ENCODE data around the gene GPC6.

The GPC6 gene

DNA sequence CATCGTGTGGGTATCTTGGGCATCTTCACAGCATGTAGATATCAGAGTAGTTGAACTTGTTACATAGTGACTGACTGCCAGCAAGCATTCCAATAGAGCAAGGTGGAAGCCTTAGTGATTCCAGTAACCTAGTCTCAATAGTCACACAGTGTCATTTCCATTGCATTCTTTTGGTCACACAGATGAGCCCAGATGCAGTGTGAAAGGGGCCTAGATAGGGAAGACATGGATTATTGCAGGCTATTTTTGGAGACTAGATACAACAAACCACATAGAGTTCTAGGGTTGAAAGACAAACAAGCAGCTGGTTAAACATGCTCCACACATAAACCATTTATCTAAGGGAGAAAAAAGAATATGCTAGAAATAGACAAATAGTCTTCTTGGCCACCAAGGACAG, 699.4 kb downstream of the GPC6 start:
- no peak overlapping the region for H3K4me3 ChIP-seq (ENCODE audit: control insufficient read depth, low read depth, low read length)
- TF ChIP-seq, protein P1, sequence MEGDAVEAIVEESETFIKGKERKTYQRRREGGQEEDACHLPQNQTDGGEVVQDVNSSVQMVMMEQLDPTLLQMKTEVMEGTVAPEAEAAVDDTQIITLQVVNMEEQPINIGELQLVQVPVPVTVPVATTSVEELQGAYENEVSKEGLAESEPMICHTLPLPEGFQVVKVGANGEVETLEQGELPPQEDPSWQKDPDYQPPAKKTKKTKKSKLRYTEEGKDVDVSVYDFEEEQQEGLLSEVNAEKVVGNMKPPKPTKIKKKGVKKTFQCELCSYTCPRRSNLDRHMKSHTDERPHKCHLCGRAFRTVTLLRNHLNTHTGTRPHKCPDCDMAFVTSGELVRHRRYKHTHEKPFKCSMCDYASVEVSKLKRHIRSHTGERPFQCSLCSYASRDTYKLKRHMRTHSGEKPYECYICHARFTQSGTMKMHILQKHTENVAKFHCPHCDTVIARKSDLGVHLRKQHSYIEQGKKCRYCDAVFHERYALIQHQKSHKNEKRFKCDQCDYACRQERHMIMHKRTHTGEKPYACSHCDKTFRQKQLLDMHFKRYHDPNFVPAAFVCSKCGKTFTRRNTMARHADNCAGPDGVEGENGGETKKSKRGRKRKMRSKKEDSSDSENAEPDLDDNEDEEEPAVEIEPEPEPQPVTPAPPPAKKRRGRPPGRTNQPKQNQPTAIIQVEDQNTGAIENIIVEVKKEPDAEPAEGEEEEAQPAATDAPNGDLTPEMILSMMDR (IDR thresholded peaks at IDR 0.05; ENCODE audit: control insufficient read depth, insufficient read depth, low read depth, low read length, missing control alignments) = no peak
- no peak for DNase-seq (ENCODE audit: low read depth)

DNA sequence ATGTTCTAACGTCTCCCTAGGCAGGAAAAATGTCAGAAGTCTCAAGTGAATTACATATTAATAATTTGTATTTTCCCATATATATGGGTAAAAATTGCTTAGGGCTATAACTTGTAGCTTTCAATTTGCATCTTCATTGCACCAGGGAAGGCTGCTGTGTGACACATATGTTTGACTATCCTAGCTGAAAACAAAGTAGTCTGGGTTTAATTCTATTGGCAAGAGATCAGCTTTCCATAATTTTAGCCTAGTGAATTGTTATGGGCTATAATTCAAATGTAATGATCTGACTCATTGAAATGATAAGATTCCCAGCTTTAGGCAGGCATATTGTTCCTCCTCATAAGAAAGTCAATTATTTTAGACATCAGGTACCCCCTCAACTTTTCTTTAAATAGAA, 699.8 kb downstream of the GPC6 start:
- TF ChIP-seq, protein P1 (IDR thresholded peaks at IDR 0.05; ENCODE audit: control insufficient read depth, insufficient read depth, low read depth, low read length, missing control alignments) = no peak
- no peak for DNase-seq (ENCODE audit: low read depth)
- no peak overlapping the region for H3K4me3 ChIP-seq (ENCODE audit: control insufficient read depth, low read depth, low read length)

DNA sequence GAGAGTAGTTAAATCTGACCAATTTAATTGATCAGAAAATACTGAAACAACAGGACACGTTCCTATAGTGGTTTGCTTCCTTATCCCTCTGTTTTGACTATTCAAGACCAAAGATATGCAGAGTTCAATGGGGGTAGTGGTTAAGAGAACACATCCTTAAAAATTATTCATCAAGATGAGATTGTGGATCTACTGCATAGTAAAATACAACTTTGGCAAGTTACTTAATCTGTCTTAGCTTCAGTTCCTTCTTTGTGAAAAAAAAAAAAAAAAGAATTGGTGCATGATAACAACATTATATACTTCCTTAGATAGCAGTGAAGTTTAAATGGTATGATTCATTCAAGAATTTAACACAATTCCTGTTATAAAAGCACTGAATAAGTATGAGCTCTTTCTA, 700.8 kb downstream of the GPC6 start:
- TF ChIP-seq, protein P1 (IDR thresholded peaks at IDR 0.05; ENCODE audit: control insufficient read depth, insufficient read depth, low read depth, low read length, missing control alignments) = no peak
- no peak overlapping the region for H3K4me3 ChIP-seq (ENCODE audit: control insufficient read depth, low read depth, low read length)
- DNase-seq (ENCODE audit: low read depth) = no peak

DNA sequence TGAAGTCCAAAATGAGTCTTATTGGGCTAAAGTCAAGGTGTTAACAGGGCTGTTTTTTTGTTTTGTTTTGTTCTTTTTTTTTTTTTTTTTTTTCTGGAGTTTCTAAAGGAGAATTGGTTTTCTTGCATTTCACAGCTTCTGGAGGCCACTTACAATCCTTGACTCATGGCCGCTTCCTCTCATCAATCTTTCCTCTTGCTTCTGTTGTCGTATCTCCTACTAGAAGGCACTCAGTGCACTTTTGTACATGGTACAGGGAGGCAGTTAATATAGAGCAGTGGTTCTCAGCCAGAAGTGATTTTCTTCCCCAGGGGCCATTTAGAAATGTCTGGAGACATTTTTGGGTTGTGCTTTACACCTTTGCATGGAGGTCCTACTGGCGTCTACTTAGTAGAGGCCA, 706.3 kb downstream of the GPC6 start:
- H3K4me3 ChIP-seq (ENCODE audit: control insufficient read depth, low read depth, low read length) = no peak overlapping the region
- DNase-seq (ENCODE audit: low read depth) = no peak
- TF ChIP-seq, protein P1 (IDR thresholded peaks at IDR 0.05; ENCODE audit: control insufficient read depth, insufficient read depth, low read depth, low read length, missing control alignments) = no peak

DNA sequence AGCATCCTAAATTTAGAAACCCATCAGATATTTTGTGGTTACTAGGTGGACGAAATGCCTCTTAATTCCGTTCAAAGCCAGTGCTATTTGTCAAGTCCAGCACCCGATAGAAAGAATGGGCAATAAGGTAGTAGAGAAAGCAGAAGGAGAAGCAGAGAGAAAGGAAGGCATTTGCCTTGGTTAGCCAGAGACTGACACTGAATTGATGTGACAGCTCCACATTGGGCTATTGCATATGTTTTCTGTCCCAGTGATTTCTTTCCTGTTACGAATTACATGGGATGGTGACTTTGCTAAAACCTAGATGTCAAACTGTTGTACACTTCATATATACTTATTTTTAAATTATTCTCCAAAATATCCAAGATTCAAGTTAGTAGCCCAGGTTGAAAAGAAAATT, 710.3 kb downstream of the GPC6 start:
- no peak overlapping the region for H3K4me3 ChIP-seq (ENCODE audit: control insufficient read depth, low read depth, low read length)
- TF ChIP-seq, protein P1 (IDR thresholded peaks at IDR 0.05; ENCODE audit: control insufficient read depth, insufficient read depth, low read depth, low read length, missing control alignments) = no peak
- no peak for DNase-seq (ENCODE audit: low read depth)

DNA sequence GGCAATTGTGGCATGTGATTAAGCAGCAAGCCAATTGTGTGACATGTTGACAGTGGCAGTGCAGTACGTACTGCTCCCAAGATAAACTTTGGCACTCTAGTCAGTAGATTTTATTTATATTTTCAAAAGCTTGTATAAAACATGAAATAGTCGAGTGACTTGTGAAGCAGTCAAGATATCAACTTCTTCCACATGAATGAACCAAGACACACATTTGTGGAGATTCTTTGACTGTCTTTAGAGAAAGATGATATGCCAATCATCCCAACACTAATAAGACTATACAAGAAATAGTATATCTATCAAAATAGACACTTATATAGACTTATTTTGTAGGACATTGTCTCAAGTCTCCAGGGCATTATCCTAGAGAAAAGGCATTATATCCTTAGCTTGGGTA, 714.8 kb downstream of the GPC6 start:
- no peak overlapping the region for H3K4me3 ChIP-seq (ENCODE audit: control insufficient read depth, low read depth, low read length)
- TF ChIP-seq, protein P1 (IDR thresholded peaks at IDR 0.05; ENCODE audit: control insufficient read depth, insufficient read depth, low read depth, low read length, missing control alignments) = no peak
- DNase-seq (ENCODE audit: low read depth) = no peak

DNA sequence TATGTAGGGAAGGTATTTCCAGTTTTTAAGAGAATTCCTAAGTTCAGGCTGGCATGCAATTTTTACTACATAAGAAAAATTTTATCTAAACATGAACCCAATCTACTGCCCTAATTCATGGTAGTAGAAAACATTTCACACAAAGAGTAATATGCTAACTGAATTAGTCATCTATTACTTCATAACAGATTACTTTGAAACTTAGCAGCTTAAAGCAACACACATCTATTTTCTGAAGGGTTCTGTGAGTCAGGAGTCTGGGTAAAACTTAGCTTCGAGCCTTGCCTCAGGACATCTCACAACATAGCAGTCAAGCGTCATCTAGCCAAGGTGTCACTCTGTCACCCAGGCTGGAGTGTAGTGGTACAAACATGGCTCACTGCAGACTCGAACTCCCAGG, 715.4 kb downstream of the GPC6 start:
- no peak for DNase-seq (ENCODE audit: low read depth)
- TF ChIP-seq, protein P1 (IDR thresholded peaks at IDR 0.05; ENCODE audit: control insufficient read depth, insufficient read depth, low read depth, low read length, missing control alignments) = no peak
- H3K4me3 ChIP-seq (ENCODE audit: control insufficient read depth, low read depth, low read length) = no peak overlapping the region
